ENCODE results near the gene CISD3.

CISD3 gene

DNA sequence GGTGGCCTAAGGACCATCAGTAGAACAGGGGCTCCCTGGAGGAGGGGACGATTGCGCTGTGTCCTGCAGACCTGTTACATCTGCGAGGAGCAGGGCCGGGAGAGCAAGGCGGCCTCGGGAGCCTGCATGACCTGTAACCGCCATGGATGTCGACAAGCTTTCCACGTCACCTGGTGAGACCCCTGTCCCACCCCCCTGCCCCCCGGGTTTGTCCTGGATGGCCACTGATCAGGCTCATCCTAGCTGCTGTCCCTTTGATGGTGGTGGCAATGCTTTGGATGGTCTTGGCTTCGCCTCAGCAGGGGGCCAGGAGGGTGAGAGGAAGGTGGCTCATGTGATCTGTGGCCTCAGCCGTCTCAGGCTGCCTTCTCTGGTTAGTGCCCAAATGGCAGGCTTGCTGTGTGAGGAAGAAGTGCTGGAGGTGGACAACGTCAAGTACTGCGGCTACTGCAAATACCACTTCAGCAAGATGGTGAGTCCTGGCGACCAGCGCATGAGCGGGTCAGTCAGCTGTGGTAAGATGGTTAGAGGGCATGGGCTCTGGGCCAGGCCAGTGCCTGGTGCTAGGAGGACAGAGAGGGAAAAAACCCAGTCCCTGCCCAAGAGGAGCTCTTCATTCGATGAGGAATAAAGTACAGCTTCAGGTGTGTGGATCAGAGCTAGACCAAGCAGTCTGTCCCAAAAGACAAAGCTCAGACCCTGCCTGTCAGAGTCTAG lies 20.9 kb upstream of the CISD3 start:
- Histone ChIP-seq H3K9me3 (ENCODE audit: control insufficient read depth, low read length) (no peaks in the 10 kb centered on the region), H3K18ac (ENCODE audit: low read depth in 1 of 2, low read length in 2 of 2) (no peak overlapping the region), H3K4me3 (ENCODE audit: insufficient read depth in 1 of 2, low read depth in 1 of 2, low read length in 2 of 2) (no peak overlapping the region), H3K36me3 (ENCODE audit: control insufficient read depth in 1 of 2, insufficient read depth in 2 of 2, low read depth in 1 of 2, low read length in 2 of 2) (peaks cover 48 to 66% of the 10 kb centered on the region in 2 experiments), H2BK5ac (ENCODE audit: low read depth, low read length, poor library complexity, severe bottlenecking) (no peak overlapping the region), H2BK12ac (ENCODE audit: low read length in 2 of 2) (no peak overlapping the region), H3K4me2 (ENCODE audit: low read length, poor library complexity, severe bottlenecking) (no peak overlapping the region), H3K79me1 (replicated peaks; ENCODE audit: low read length, poor library complexity, severe bottlenecking) (peaks cover 39% of the 10 kb centered on the region), H3K4ac (ENCODE audit: low read depth in 1 of 2, low read length in 2 of 2) (no peak overlapping the region), H2BK120ac (ENCODE audit: low read depth, low read length) (no peak overlapping the region), H3K27ac (ENCODE audit: low read length, poor library complexity, severe bottlenecking) (no peak overlapping the region), H2BK15ac (ENCODE audit: low read depth, poor library complexity, severe bottlenecking) (no peak overlapping the region), H3K23ac (ENCODE audit: low read length in 2 of 2) (no peak overlapping the region), H3K14ac (ENCODE audit: low read length in 2 of 2) (no peak overlapping the region), H3K4me1 (ENCODE audit: control insufficient read depth, insufficient read depth, low read depth, low read length) (peaks cover 43% of the 10 kb centered on the region), H2AFZ (ENCODE audit: low read depth, low read length) (no peak overlapping the region), H3K9ac (ENCODE audit: low read length) (no peak overlapping the region), H4K91ac (ENCODE audit: low read length) (no peak overlapping the region), H2AK5ac (ENCODE audit: low read length, severe bottlenecking) (no peak overlapping the region), H4K8ac (ENCODE audit: low read length) (no peak overlapping the region), H3K27me3 (ENCODE audit: control insufficient read depth in 1 of 2, insufficient read depth in 1 of 2, low read length in 2 of 2) (no peaks in the 10 kb centered on the region)
- WGBS, result 95% methylated on average over 18 of the region's 18 CpGs
- DNase-seq, result no peak

DNA sequence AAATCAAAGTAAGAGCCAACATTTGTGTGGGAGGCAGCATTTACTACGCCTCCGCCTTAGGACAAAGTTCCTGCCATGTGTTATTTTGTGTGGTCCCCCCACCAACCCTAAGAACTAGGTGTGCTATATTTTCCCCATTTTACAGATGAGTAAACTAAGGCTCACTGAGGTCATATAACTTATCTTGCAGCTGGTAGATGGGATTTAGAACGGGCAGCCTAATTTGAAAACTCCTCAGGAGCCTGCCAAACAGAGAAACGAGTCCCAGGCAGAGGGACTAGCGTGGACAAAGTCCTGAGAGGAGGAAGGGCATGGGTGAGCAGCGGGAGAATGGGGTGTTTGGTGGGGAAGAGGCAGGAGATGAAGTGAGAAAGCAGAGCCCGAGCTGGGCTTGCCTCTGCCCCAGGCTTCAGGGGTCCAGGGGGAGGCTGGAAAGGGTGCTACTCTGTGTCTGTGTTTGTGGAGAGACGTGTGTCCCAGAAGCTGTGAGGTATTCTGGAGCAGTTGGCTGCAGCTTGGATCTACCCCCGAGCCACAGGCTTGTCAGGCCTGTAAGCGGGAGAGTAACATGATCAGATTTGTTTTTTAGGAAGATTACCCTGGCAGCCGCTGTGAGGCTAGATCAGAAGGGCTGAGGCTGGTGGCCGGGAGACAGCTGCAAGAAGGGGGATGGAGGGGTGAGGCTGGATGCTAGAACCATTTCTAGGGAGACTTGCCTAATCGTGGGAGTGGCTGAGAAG lies 20.1 kb upstream of the CISD3 start:
- Histone ChIP-seq H3K18ac (ENCODE audit: low read depth in 1 of 2, low read length in 2 of 2) (no peak overlapping the region), H4K8ac (ENCODE audit: low read length) (no peak overlapping the region), H3K4me2 (ENCODE audit: low read length, poor library complexity, severe bottlenecking) (no peak overlapping the region), H3K14ac (ENCODE audit: low read length in 2 of 2) (no peak overlapping the region), H3K27me3 (ENCODE audit: control insufficient read depth in 1 of 2, insufficient read depth in 1 of 2, low read length in 2 of 2) (no peaks in the 10 kb centered on the region), H3K4me3 (ENCODE audit: insufficient read depth in 1 of 2, low read depth in 1 of 2, low read length in 2 of 2) (no peak overlapping the region), H3K9me3 (ENCODE audit: control insufficient read depth, low read length) (no peaks in the 10 kb centered on the region), H3K4ac (ENCODE audit: low read depth in 1 of 2, low read length in 2 of 2) (no peak overlapping the region), H3K4me1 (ENCODE audit: control insufficient read depth, insufficient read depth, low read depth, low read length) (peaks cover 39% of the 10 kb centered on the region), H3K9ac (ENCODE audit: low read length) (no peak overlapping the region), H3K79me1 (replicated peaks; ENCODE audit: low read length, poor library complexity, severe bottlenecking) (peaks cover 33% of the 10 kb centered on the region), H2AFZ (ENCODE audit: low read depth, low read length) (no peak overlapping the region), H4K91ac (ENCODE audit: low read length) (no peak overlapping the region), H3K23ac (ENCODE audit: low read length in 2 of 2) (no peak overlapping the region), H2BK15ac (ENCODE audit: low read depth, poor library complexity, severe bottlenecking) (no peak overlapping the region), H2BK5ac (ENCODE audit: low read depth, low read length, poor library complexity, severe bottlenecking) (no peak overlapping the region), H3K27ac (ENCODE audit: low read length, poor library complexity, severe bottlenecking) (no peak overlapping the region), H2AK5ac (ENCODE audit: low read length, severe bottlenecking) (no peak overlapping the region), H3K36me3 (ENCODE audit: control insufficient read depth in 1 of 2, insufficient read depth in 2 of 2, low read depth in 1 of 2, low read length in 2 of 2) (peaks cover 50 to 73% of the 10 kb centered on the region in 2 experiments), H2BK120ac (ENCODE audit: low read depth, low read length) (no peak overlapping the region), H2BK12ac (ENCODE audit: low read length in 2 of 2) (no peak overlapping the region)
- no peak for DNase-seq
- WGBS, result 89% methylated on average over 13 of the region's 13 CpGs

- Histone ChIP-seq H3K9me3 (ENCODE audit: control insufficient read depth, low read length) (no peaks in the 10 kb centered on the region), H3K4me3 (ENCODE audit: insufficient read depth in 1 of 2, low read depth in 1 of 2, low read length in 2 of 2) (no peak overlapping the region), H3K4me2 (ENCODE audit: low read length, poor library complexity, severe bottlenecking) (no peak overlapping the region), H3K36me3 (ENCODE audit: control insufficient read depth in 1 of 2, insufficient read depth in 2 of 2, low read depth in 1 of 2, low read length in 2 of 2) (peaks cover 54 to 78% of the 10 kb centered on the region in 2 experiments), H2BK5ac (ENCODE audit: low read depth, low read length, poor library complexity, severe bottlenecking) (no peak overlapping the region), H3K27me3 (ENCODE audit: control insufficient read depth in 1 of 2, insufficient read depth in 1 of 2, low read length in 2 of 2) (no peaks in the 10 kb centered on the region), H2BK15ac (ENCODE audit: low read depth, poor library complexity, severe bottlenecking) (no peak overlapping the region), H3K23ac (ENCODE audit: low read length in 2 of 2) (no peak overlapping the region), H2AFZ (ENCODE audit: low read depth, low read length) (no peak overlapping the region), H3K14ac (ENCODE audit: low read length in 2 of 2) (no peak overlapping the region), H4K91ac (ENCODE audit: low read length) (no peak overlapping the region), H3K79me1 (replicated peaks; ENCODE audit: low read length, poor library complexity, severe bottlenecking) (peaks cover 33% of the 10 kb centered on the region), H3K9ac (ENCODE audit: low read length) (no peak overlapping the region), H3K27ac (ENCODE audit: low read length, poor library complexity, severe bottlenecking) (no peak overlapping the region), H2BK12ac (ENCODE audit: low read length in 2 of 2) (no peak overlapping the region), H3K4ac (ENCODE audit: low read depth in 1 of 2, low read length in 2 of 2) (no peak overlapping the region), H3K18ac (ENCODE audit: low read depth in 1 of 2, low read length in 2 of 2) (no peak overlapping the region), H2BK120ac (ENCODE audit: low read depth, low read length) (no peak overlapping the region), H4K8ac (ENCODE audit: low read length) (no peak overlapping the region), H3K4me1 (ENCODE audit: control insufficient read depth, insufficient read depth, low read depth, low read length) (peaks cover 41% of the 10 kb centered on the region), H2AK5ac (ENCODE audit: low read length, severe bottlenecking) (no peak overlapping the region)
- no peak for DNase-seq
- WGBS, result 97% methylated on average over 3 of the region's 3 CpGs
These were observed 19.6 kb upstream of the CISD3 start for GRCh38 chr17:38710604-38710962.

- no peak for DNase-seq
- Histone ChIP-seq H3K27me3 (ENCODE audit: control insufficient read depth in 1 of 2, insufficient read depth in 1 of 2, low read length in 2 of 2) (no peaks in the 10 kb centered on the region), H3K23ac (ENCODE audit: low read length in 2 of 2) (no peak overlapping the region), H2AFZ (ENCODE audit: low read depth, low read length) (no peak overlapping the region), H3K79me1 (replicated peaks; ENCODE audit: low read length, poor library complexity, severe bottlenecking) (peaks cover 31% of the 10 kb centered on the region), H3K4ac (ENCODE audit: low read depth in 1 of 2, low read length in 2 of 2) (no peak overlapping the region), H3K27ac (ENCODE audit: low read length, poor library complexity, severe bottlenecking) (no peak overlapping the region), H2BK5ac (ENCODE audit: low read depth, low read length, poor library complexity, severe bottlenecking) (no peak overlapping the region), H4K8ac (ENCODE audit: low read length) (no peak overlapping the region), H3K36me3 (ENCODE audit: control insufficient read depth in 1 of 2, insufficient read depth in 2 of 2, low read depth in 1 of 2, low read length in 2 of 2) (peaks cover 56 to 82% of the 10 kb centered on the region in 2 experiments), H3K18ac (ENCODE audit: low read depth in 1 of 2, low read length in 2 of 2) (no peak overlapping the region), H2AK5ac (ENCODE audit: low read length, severe bottlenecking) (no peak overlapping the region), H3K4me2 (ENCODE audit: low read length, poor library complexity, severe bottlenecking) (no peak overlapping the region), H3K9me3 (ENCODE audit: control insufficient read depth, low read length) (no peaks in the 10 kb centered on the region), H3K4me3 (ENCODE audit: insufficient read depth in 1 of 2, low read depth in 1 of 2, low read length in 2 of 2) (no peak overlapping the region), H3K4me1 (ENCODE audit: control insufficient read depth, insufficient read depth, low read depth, low read length) (peaks cover 41% of the 10 kb centered on the region), H4K91ac (ENCODE audit: low read length) (no peak overlapping the region), H2BK12ac (ENCODE audit: low read length in 2 of 2) (no peak overlapping the region), H2BK120ac (ENCODE audit: low read depth, low read length) (no peak overlapping the region), H2BK15ac (ENCODE audit: low read depth, poor library complexity, severe bottlenecking) (no peak overlapping the region), H3K14ac (ENCODE audit: low read length in 2 of 2) (no peak overlapping the region), H3K9ac (ENCODE audit: low read length) (no peak overlapping the region)
- WGBS, result 87% methylated on average over 5 of the region's 5 CpGs
These were observed 19.2 kb upstream of the CISD3 start for GRCh38 chr17:38710985-38711384.
